ENCODE data around the gene LSS.
"Not testable (repeated sequence)": the region's sequence is repeated elsewhere in the genome, so short reads cannot be mapped to it uniquely, and the experiment has no call there.

The LSS gene

GRCh38 chr21:46151261-46151988 lies 77.1 kb downstream of the LSS start:
- DNase-seq, result no peak

- no peak for DNase-seq
Measured at GRCh38 chr21:46150491-46151121, 78.0 kb downstream of the LSS start.

- DNase-seq, result no peak
Measured at GRCh38 chr21:46150073-46150472, 78.5 kb downstream of the LSS start.

- DNase-seq, result no peak
Measured at GRCh38 chr21:46149205-46149901, 79.2 kb downstream of the LSS start.

- DNase-seq, result no peak
Measured at GRCh38 chr21:46148106-46148505, 80.5 kb downstream of the LSS start.

- DNase-seq, result not testable (repeated sequence)
Measured at GRCh38 chr21:46147429-46147828, 81.1 kb downstream of the LSS start.

- DNase-seq, result no peak
Measured at GRCh38 chr21:46146856-46147255, 81.7 kb downstream of the LSS start.

GRCh38 chr21:46145840-46146691 lies 82.5 kb downstream of the LSS start:
- no peak for DNase-seq

GRCh38 chr21:46145159-46145839 lies 83.3 kb downstream of the LSS start:
- DNase-seq, result no peak

- no peak for DNase-seq
Measured at GRCh38 chr21:46144464-46145070, 84.0 kb downstream of the LSS start.

- no peak for DNase-seq
Measured at GRCh38 chr21:46142582-46143473, 85.7 kb downstream of the LSS start.

- DNase-seq, result no peak
Measured at GRCh38 chr21:46141767-46142581, 86.6 kb downstream of the LSS start.

- not testable (repeated sequence) for DNase-seq
Measured at GRCh38 chr21:46140352-46141003, 88.1 kb downstream of the LSS start.

- DNase-seq, result no peak
Measured at GRCh38 chr21:46139686-46140085, 88.9 kb downstream of the LSS start.

- DNase-seq, result no peak
Measured at GRCh38 chr21:46138383-46138970, 90.1 kb downstream of the LSS start.

All from T-helper 9 cell (primary cell).